Measurements from ENCODE around the gene FBXO22.

- TF ChIP-seq CTCF (IDR thresholded peaks at IDR 0.05; ENCODE audit: low read depth, low read length, poor library complexity, severe bottlenecking) = no peak
- TF ChIP-seq EZH2phosphoT487 (IDR thresholded peaks at IDR 0.05; ENCODE audit: borderline replicate concordance, low read length) = no peak
These were observed 62.4 kb downstream of the FBXO22 start for GRCh38 chr15:75966073-75966472.
